GM23338 (cell line): ENCODE results near the gene PNLIPRP2.

ENCODE experiments used
- EZH2 ChIP-seq: fragments of 200-600 bp; sonication (generic); IDR thresholded peaks from one replicate; pipeline ENCODE4 v1.8.0; 2017; ENCODE audit warnings: antibody characterized with exemption, mild to moderate bottlenecking, low read depth; ENCODE audit not compliant: unreplicated experiment
- EZH2phosphoT487 ChIP-seq: fragments of 200-600 bp; sonication (generic); IDR thresholded peaks from one replicate; pipeline ENCODE4 v1.8.1; 2018; ENCODE audit warnings: antibody characterized with exemption; ENCODE audit not compliant: unreplicated experiment
- JUNB ChIP-seq: IDR thresholded peaks from one replicate; pipeline ENCODE4 v1.6.1; 2016; ENCODE audit warnings: antibody characterized with exemption; ENCODE audit not compliant: unreplicated experiment
- POLR2AphosphoS5 ChIP-seq: IDR thresholded peaks from 2 replicates; pipeline ENCODE4 v1.6.1; 2016; ENCODE audit warnings: antibody characterized with exemption, low read depth
- ZNF114 ChIP-seq: fragments of 250-450 bp; sonication (Bioruptor Pico); IDR thresholded peaks from 2 replicates; pipeline ENCODE4 v1.5.0; 2020; ENCODE audit warnings: mild to moderate bottlenecking, moderate library complexity
- TF ChIP-seq, protein P1 (sequence below), 2 experiments: fragments of 200-600 bp in 1 of 2; sonication (generic) in 1 of 2; conservative IDR thresholded peaks; 2 replicates each; pipeline versions ENCODE4 v1.5.1 to v1.6.1; 2016 to 2017; ENCODE audit warnings: antibody characterized with exemption in 2 of 2, low read depth in 2 of 2, mild to moderate bottlenecking in 2 of 2, moderate library complexity in 1 of 2
- TF ChIP-seq, protein P2 (sequence below): IDR thresholded peaks from one replicate; pipeline ENCODE4 v1.6.1; 2018; ENCODE audit warnings: antibody characterized with exemption; ENCODE audit not compliant: unreplicated experiment
- TF ChIP-seq, protein P3 (sequence below): IDR thresholded peaks from 2 replicates; pipeline ENCODE4 v1.6.1; 2016; ENCODE audit warnings: antibody characterized with exemption

DNA sequence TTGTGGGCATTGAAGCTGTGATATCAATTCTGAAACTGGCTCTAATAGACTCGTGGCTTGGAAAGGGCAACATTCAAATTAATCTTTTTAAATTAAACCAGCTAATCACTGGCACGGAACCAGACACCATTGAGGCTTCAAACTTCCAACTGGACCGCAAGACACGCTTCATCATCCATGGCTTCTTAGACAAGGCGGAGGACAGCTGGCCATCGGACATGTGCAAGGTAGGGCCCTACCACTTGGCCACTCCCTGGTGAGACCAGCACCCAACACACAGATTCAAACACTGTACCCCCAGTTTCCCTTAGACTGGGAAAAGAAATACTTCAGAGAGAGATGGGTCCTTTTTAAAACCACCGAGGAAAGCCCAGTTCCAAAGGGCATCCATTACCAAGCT is 5.1 kb downstream of the PNLIPRP2 start:
- TF ChIP-seq, protein P1, sequence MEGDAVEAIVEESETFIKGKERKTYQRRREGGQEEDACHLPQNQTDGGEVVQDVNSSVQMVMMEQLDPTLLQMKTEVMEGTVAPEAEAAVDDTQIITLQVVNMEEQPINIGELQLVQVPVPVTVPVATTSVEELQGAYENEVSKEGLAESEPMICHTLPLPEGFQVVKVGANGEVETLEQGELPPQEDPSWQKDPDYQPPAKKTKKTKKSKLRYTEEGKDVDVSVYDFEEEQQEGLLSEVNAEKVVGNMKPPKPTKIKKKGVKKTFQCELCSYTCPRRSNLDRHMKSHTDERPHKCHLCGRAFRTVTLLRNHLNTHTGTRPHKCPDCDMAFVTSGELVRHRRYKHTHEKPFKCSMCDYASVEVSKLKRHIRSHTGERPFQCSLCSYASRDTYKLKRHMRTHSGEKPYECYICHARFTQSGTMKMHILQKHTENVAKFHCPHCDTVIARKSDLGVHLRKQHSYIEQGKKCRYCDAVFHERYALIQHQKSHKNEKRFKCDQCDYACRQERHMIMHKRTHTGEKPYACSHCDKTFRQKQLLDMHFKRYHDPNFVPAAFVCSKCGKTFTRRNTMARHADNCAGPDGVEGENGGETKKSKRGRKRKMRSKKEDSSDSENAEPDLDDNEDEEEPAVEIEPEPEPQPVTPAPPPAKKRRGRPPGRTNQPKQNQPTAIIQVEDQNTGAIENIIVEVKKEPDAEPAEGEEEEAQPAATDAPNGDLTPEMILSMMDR (conservative IDR thresholded peaks at IDR 0.05; ENCODE audit: low read depth in 2 of 2): no peak
- TF ChIP-seq EZH2phosphoT487: no peak
- TF ChIP-seq EZH2: no peak
- no peak for TF ChIP-seq POLR2AphosphoS5
- no peak for TF ChIP-seq JUNB
- TF ChIP-seq, protein P2, sequence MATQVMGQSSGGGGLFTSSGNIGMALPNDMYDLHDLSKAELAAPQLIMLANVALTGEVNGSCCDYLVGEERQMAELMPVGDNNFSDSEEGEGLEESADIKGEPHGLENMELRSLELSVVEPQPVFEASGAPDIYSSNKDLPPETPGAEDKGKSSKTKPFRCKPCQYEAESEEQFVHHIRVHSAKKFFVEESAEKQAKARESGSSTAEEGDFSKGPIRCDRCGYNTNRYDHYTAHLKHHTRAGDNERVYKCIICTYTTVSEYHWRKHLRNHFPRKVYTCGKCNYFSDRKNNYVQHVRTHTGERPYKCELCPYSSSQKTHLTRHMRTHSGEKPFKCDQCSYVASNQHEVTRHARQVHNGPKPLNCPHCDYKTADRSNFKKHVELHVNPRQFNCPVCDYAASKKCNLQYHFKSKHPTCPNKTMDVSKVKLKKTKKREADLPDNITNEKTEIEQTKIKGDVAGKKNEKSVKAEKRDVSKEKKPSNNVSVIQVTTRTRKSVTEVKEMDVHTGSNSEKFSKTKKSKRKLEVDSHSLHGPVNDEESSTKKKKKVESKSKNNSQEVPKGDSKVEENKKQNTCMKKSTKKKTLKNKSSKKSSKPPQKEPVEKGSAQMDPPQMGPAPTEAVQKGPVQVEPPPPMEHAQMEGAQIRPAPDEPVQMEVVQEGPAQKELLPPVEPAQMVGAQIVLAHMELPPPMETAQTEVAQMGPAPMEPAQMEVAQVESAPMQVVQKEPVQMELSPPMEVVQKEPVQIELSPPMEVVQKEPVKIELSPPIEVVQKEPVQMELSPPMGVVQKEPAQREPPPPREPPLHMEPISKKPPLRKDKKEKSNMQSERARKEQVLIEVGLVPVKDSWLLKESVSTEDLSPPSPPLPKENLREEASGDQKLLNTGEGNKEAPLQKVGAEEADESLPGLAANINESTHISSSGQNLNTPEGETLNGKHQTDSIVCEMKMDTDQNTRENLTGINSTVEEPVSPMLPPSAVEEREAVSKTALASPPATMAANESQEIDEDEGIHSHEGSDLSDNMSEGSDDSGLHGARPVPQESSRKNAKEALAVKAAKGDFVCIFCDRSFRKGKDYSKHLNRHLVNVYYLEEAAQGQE: no peak
- TF ChIP-seq, protein P3, sequence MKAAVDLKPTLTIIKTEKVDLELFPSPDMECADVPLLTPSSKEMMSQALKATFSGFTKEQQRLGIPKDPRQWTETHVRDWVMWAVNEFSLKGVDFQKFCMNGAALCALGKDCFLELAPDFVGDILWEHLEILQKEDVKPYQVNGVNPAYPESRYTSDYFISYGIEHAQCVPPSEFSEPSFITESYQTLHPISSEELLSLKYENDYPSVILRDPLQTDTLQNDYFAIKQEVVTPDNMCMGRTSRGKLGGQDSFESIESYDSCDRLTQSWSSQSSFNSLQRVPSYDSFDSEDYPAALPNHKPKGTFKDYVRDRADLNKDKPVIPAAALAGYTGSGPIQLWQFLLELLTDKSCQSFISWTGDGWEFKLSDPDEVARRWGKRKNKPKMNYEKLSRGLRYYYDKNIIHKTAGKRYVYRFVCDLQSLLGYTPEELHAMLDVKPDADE: no peak
- TF ChIP-seq ZNF114: no peak
